ENCODE measurements around the gene SSH2. TPM values are rescaled to one million over a fixed set of nuclear protein-coding genes. Genes with fewer than 3 reads are reported as not detected.

The SSH2 gene
- polyA plus RNA-seq, 1 of the 3 experiments (the other 2 are of a cell fraction): 8.8 TPM

- Histone ChIP-seq H3K4me2 (no peak overlapping the region), H3K4me1 (ENCODE audit: control insufficient read depth in 1 of 2, insufficient read depth in 2 of 2, low read depth in 1 of 2, low read length in 1 of 2) (peaks cover 0 to 7% of the 10 kb centered on the region in 2 experiments; a peak in 1 of 4 replicates)
- CTCF ChIA-PET: no interaction called here
These were observed 316.6 kb downstream of the SSH2 start for GRCh38 chr17:29613352-29613837.

GRCh38 chr17:29612404-29613280 lies 317.4 kb downstream of the SSH2 start:
- POLR2A ChIA-PET: no interaction called here
- H3K36me3 ChIP-seq (replicated peaks in 1 of 2; ENCODE audit: control insufficient read depth in 1 of 2, insufficient read depth in 2 of 2, low read length in 1 of 2): peaks cover 0 to 34% of the 10 kb centered on the region in 2 experiments
- no peak overlapping the region for H3K4me3 ChIP-seq (ENCODE audit: low read depth in 2 of 2, low read length in 1 of 2)
- peak; percentile 39 for DNase-seq
- H3F3A ChIP-seq (replicated peaks; ENCODE audit: insufficient read depth): no peaks in the 10 kb centered on the region
- H3K4me1 ChIP-seq (ENCODE audit: control insufficient read depth in 1 of 2, insufficient read depth in 2 of 2, low read depth in 1 of 2, low read length in 1 of 2): peaks cover 0 to 6% of the 10 kb centered on the region in 2 experiments; a peak in 1 of 4 replicates
- 96% methylated on average over 36 of the region's 85 CpGs for WGBS (ENCODE audit: low lambda C conversion rate)
- no peaks in the 10 kb centered on the region for H4K20me1 ChIP-seq (ENCODE audit: insufficient read depth)
- H3K27ac ChIP-seq (ENCODE audit: low read depth in 2 of 2, low read length in 1 of 2): no peak overlapping the region; a peak in 1 of 4 replicates
- no peaks in the 10 kb centered on the region for H3K9me3 ChIP-seq
- CTCF ChIA-PET: no interaction called here
- H3K27me3 ChIP-seq (ENCODE audit: insufficient read depth): no peaks in the 10 kb centered on the region
- no peaks in the 10 kb centered on the region for H3K79me2 ChIP-seq (ENCODE audit: insufficient read depth)
- no peak for TF ChIP-seq NRF1 (IDR thresholded peaks at IDR 0.05; ENCODE audit: low read depth, low read length)
- no peak for TF ChIP-seq RCOR1 (IDR thresholded peaks at IDR 0.05; ENCODE audit: low read length)
- TF ChIP-seq YY1 (IDR thresholded peaks at IDR 0.05; ENCODE audit: low read depth): no peak
- TF ChIP-seq NFIC (IDR thresholded peaks at IDR 0.05; ENCODE audit: borderline replicate concordance): no peak
- TF ChIP-seq FOXM1 (IDR thresholded peaks at IDR 0.05; ENCODE audit: low read depth): no peak
- no peak for TF ChIP-seq MEF2A (IDR thresholded peaks at IDR 0.05; ENCODE audit: borderline replicate concordance, low read depth)
- TF ChIP-seq USF1 (IDR thresholded peaks at IDR 0.05; ENCODE audit: borderline replicate concordance, low read depth): no peak
- TF ChIP-seq PBX3 (IDR thresholded peaks at IDR 0.05): no peak
- H2AFZ ChIP-seq (ENCODE audit: low read depth): no peak overlapping the region
- H3K9me2 ChIP-seq: no peaks in the 10 kb centered on the region
- no peak overlapping the region for H3K4me2 ChIP-seq
- no peak overlapping the region for H3K9ac ChIP-seq

More at GRCh38 chr17:29613352-29613837, 316.6 kb downstream of the SSH2 start:
- POLR2A ChIA-PET: no interaction called here
- no peak overlapping the region for H2AFZ ChIP-seq (ENCODE audit: low read depth)
- DNase-seq: peak; percentile 35
- H3K79me2 ChIP-seq (ENCODE audit: insufficient read depth): no peaks in the 10 kb centered on the region
- H3K27ac ChIP-seq (ENCODE audit: low read depth in 2 of 2, low read length in 1 of 2): no peak overlapping the region
- H3K4me3 ChIP-seq (ENCODE audit: low read depth in 2 of 2, low read length in 1 of 2): peak overlapping the region in 1 of 2 experiments; percentile 49; a peak in 1 of 4 replicates
- no peaks in the 10 kb centered on the region for H3K9me3 ChIP-seq
- H3K27me3 ChIP-seq (ENCODE audit: insufficient read depth): no peaks in the 10 kb centered on the region
- no peaks in the 10 kb centered on the region for H3K9me2 ChIP-seq
- TF ChIP-seq RFX5 (IDR thresholded peaks at IDR 0.05; ENCODE audit: low read length) (no peak), TAF1 (IDR thresholded peaks at IDR 0.05; ENCODE audit: borderline replicate concordance, low read depth, low read length) (no peak), EZH2phosphoT487 (IDR thresholded peaks at IDR 0.05; ENCODE audit: borderline replicate concordance, low read depth) (no peak), GATA2 (CRISPR knock-in tag; IDR thresholded peaks at IDR 0.05) (no peak), SIN3A (IDR thresholded peaks at IDR 0.05; ENCODE audit: borderline replicate concordance, low read depth, low read length) (no peak), ZBTB33 (IDR thresholded peaks at IDR 0.05; ENCODE audit: borderline replicate concordance, low read depth) (no peak)
- H3F3A ChIP-seq (replicated peaks; ENCODE audit: insufficient read depth): no peaks in the 10 kb centered on the region
- no peaks in the 10 kb centered on the region for H4K20me1 ChIP-seq (ENCODE audit: insufficient read depth)
- peaks cover 0 to 32% of the 10 kb centered on the region in 2 experiments for H3K36me3 ChIP-seq (replicated peaks in 1 of 2; ENCODE audit: control insufficient read depth in 1 of 2, insufficient read depth in 2 of 2, low read length in 1 of 2)
- WGBS (ENCODE audit: low lambda C conversion rate): 90% methylated on average over 19 of the region's 50 CpGs
- no peak overlapping the region for H3K9ac ChIP-seq

Data from SK-N-SH (cell line).